ENCODE results near the gene ZNF837. TPM values are rescaled to one million over a fixed set of nuclear protein-coding genes. Genes with fewer than 3 reads are reported as not detected.

ZNF837 gene
- total and polyA plus RNA-seq, 2 donors (not counting 1 experiment from before 2014, with no cell fraction given), result 0.27 to 1.8 TPM

DNA sequence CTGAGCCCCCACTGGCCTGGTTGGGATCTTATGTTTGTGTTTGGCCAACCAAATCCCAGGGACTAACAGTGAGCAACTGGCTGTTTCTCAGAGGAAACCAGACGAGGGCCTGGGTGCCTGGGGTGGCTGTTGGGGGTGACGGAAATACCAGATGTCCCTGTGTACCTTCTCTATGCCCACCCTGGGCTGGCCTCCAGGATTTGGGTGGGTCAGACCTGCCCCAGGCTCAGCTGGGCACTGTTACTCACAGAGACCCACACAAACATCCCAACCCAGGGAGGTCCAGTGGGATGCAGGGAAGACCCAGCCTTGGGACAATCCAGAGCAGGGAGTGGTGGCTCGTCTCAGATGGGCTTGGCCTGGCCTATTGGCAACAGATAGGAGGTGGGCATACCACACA, 45.2 kb downstream of the ZNF837 start:
- peaks cover 4% of the 10 kb centered on the region for H3K9me3 ChIP-seq (ENCODE audit: control insufficient read depth, insufficient read depth, low read depth, low read length)
- no peaks in the 10 kb centered on the region for H3K79me2 ChIP-seq (ENCODE audit: control insufficient read depth, insufficient read depth, low read length)
- no peaks in the 10 kb centered on the region for H3K4me1 ChIP-seq (ENCODE audit: control insufficient read depth, extremely low read depth, insufficient read depth, low read length)
- no peak overlapping the region for H2AFZ ChIP-seq (ENCODE audit: low read length)
- H3K36me3 ChIP-seq (ENCODE audit: control insufficient read depth, insufficient read depth, low read length), result peaks cover 7% of the 10 kb centered on the region
- H3K9ac ChIP-seq (ENCODE audit: insufficient read depth, low read length), result no peak overlapping the region
- H3K27me3 ChIP-seq (ENCODE audit: control insufficient read depth, insufficient read depth, low read length), result no peaks in the 10 kb centered on the region
- no peak overlapping the region for H3K4me2 ChIP-seq (ENCODE audit: extremely low read depth, insufficient read depth, low read length)
- H3K4me3 ChIP-seq (replicated peaks in 1 of 4; ENCODE audit: control extremely low read depth in 1 of 4, insufficient read depth in 1 of 4, low read depth in 3 of 4, low read length in 4 of 4), result no peak overlapping the region
- no peak overlapping the region for H3K27ac ChIP-seq (ENCODE audit: insufficient read depth, low read length)
- no peak for DNase-seq (ENCODE audit: low read depth in 2 of 2)
- no peak for TF ChIP-seq EZH2 (IDR thresholded peaks at IDR 0.05; ENCODE audit: low read length, missing control alignments)
- TF ChIP-seq, protein P1, sequence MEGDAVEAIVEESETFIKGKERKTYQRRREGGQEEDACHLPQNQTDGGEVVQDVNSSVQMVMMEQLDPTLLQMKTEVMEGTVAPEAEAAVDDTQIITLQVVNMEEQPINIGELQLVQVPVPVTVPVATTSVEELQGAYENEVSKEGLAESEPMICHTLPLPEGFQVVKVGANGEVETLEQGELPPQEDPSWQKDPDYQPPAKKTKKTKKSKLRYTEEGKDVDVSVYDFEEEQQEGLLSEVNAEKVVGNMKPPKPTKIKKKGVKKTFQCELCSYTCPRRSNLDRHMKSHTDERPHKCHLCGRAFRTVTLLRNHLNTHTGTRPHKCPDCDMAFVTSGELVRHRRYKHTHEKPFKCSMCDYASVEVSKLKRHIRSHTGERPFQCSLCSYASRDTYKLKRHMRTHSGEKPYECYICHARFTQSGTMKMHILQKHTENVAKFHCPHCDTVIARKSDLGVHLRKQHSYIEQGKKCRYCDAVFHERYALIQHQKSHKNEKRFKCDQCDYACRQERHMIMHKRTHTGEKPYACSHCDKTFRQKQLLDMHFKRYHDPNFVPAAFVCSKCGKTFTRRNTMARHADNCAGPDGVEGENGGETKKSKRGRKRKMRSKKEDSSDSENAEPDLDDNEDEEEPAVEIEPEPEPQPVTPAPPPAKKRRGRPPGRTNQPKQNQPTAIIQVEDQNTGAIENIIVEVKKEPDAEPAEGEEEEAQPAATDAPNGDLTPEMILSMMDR (conservative IDR thresholded peaks at IDR 0.05 in 1 of 2, IDR thresholded peaks at IDR 0.05 in 1 of 2; ENCODE audit: low read depth in 1 of 2, low read length in 2 of 2), result no peak
- H4K20me1 ChIP-seq (ENCODE audit: control insufficient read depth, extremely low read depth, insufficient read depth, low read length), result no peaks in the 10 kb centered on the region

DNA sequence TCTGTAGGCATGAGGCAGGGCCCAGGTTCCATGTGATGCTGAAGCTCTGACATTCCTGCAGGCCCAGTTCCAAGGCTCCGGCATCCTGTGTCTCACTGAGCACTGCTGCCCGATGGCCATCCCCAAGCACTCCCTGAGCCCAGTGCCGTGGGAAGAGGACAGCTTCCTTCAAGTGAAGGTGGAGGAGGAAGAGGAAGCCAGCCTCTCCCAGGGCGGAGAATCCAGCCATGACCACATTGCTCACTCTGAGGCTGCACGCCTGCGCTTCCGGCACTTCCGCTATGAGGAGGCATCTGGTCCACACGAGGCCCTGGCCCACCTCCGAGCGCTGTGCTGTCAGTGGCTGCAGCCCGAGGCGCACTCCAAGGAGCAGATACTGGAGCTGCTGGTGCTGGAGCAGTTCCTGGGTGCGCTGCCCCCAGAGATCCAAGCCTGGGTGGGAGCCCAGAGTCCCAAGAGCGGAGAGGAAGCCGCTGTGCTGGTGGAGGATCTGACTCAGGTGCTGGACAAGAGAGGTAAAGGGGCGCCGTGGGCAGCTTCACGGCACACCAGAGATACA, 46.1 kb downstream of the ZNF837 start:
- H3K27ac ChIP-seq (ENCODE audit: insufficient read depth, low read length), result no peak overlapping the region
- no peaks in the 10 kb centered on the region for H3K27me3 ChIP-seq (ENCODE audit: control insufficient read depth, insufficient read depth, low read length)
- no peaks in the 10 kb centered on the region for H3K4me1 ChIP-seq (ENCODE audit: control insufficient read depth, extremely low read depth, insufficient read depth, low read length)
- H3K79me2 ChIP-seq (ENCODE audit: control insufficient read depth, insufficient read depth, low read length), result no peaks in the 10 kb centered on the region
- H3K36me3 ChIP-seq (ENCODE audit: control insufficient read depth, insufficient read depth, low read length), result peaks cover 7% of the 10 kb centered on the region
- peaks cover 4% of the 10 kb centered on the region for H3K9me3 ChIP-seq (ENCODE audit: control insufficient read depth, insufficient read depth, low read depth, low read length)
- no peak overlapping the region for H3K9ac ChIP-seq (ENCODE audit: insufficient read depth, low read length)
- TF ChIP-seq, protein P1 (conservative IDR thresholded peaks at IDR 0.05 in 1 of 2, IDR thresholded peaks at IDR 0.05 in 1 of 2; ENCODE audit: low read depth in 1 of 2, low read length in 2 of 2), result no peak
- no peak for TF ChIP-seq EZH2 (IDR thresholded peaks at IDR 0.05; ENCODE audit: low read length, missing control alignments)
- no peaks in the 10 kb centered on the region for H4K20me1 ChIP-seq (ENCODE audit: control insufficient read depth, extremely low read depth, insufficient read depth, low read length)
- DNase-seq (ENCODE audit: low read depth in 2 of 2), result no peak
- no peak overlapping the region for H3K4me2 ChIP-seq (ENCODE audit: extremely low read depth, insufficient read depth, low read length)
- no peak overlapping the region for H3K4me3 ChIP-seq (replicated peaks in 1 of 4; ENCODE audit: control extremely low read depth in 1 of 4, insufficient read depth in 1 of 4, low read depth in 3 of 4, low read length in 4 of 4)
- H2AFZ ChIP-seq (ENCODE audit: low read length), result no peak overlapping the region

DNA sequence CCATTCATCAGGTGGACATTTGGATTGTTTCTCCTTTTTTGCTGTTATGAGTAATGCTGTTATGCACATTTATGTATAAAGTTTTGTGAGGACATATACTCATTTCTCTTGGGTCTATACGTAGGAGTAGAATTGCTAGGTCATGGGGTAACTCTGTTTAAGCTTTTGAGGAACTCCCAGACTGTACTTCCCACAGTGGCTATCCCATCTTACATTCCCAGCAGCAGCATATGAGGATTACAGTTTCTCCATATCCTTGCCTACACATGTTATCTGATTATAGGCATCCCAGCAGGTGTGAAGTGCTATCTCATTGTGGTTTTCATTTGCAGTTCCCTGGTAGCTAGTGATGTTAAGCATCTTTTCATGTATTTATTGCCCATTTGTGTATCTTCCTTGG, 48.1 kb downstream of the ZNF837 start:
- H3K4me2 ChIP-seq (ENCODE audit: extremely low read depth, insufficient read depth, low read length), result no peak overlapping the region
- H3K27ac ChIP-seq (ENCODE audit: insufficient read depth, low read length), result no peak overlapping the region
- TF ChIP-seq EZH2 (IDR thresholded peaks at IDR 0.05; ENCODE audit: low read length, missing control alignments), result no peak
- TF ChIP-seq, protein P1 (conservative IDR thresholded peaks at IDR 0.05 in 1 of 2, IDR thresholded peaks at IDR 0.05 in 1 of 2; ENCODE audit: low read depth in 1 of 2, low read length in 2 of 2), result no peak
- no peaks in the 10 kb centered on the region for H3K27me3 ChIP-seq (ENCODE audit: control insufficient read depth, insufficient read depth, low read length)
- H3K36me3 ChIP-seq (ENCODE audit: control insufficient read depth, insufficient read depth, low read length), result peaks cover 3% of the 10 kb centered on the region
- H3K4me1 ChIP-seq (ENCODE audit: control insufficient read depth, extremely low read depth, insufficient read depth, low read length), result peaks cover 3% of the 10 kb centered on the region
- no peaks in the 10 kb centered on the region for H4K20me1 ChIP-seq (ENCODE audit: control insufficient read depth, extremely low read depth, insufficient read depth, low read length)
- no peak overlapping the region for H3K4me3 ChIP-seq (replicated peaks in 1 of 4; ENCODE audit: control extremely low read depth in 1 of 4, insufficient read depth in 1 of 4, low read depth in 3 of 4, low read length in 4 of 4)
- no peaks in the 10 kb centered on the region for H3K9me3 ChIP-seq (ENCODE audit: control insufficient read depth, insufficient read depth, low read depth, low read length)
- no peak overlapping the region for H3K9ac ChIP-seq (ENCODE audit: insufficient read depth, low read length)
- H3K79me2 ChIP-seq (ENCODE audit: control insufficient read depth, insufficient read depth, low read length), result peaks cover 14% of the 10 kb centered on the region
- no peak for DNase-seq (ENCODE audit: low read depth in 2 of 2)
- no peak overlapping the region for H2AFZ ChIP-seq (ENCODE audit: low read length)
